NT2/D1 (cell line): ENCODE results near the gene TBC1D10A.

Experiments
- SUZ12 ChIP-seq: IDR thresholded peaks from 2 replicates; pipeline ENCODE4 v1.6.1; 2011; ENCODE audit not compliant: insufficient read length, insufficient read depth; ENCODE audit errors: extremely low read depth
- YY1 ChIP-seq: IDR thresholded peaks from 2 replicates; pipeline ENCODE4 v1.6.1; 2011; ENCODE audit not compliant: insufficient read length, insufficient read depth
- ZNF274 ChIP-seq: IDR thresholded peaks from 2 replicates; pipeline ENCODE4 v1.6.1; 2011; ENCODE audit warnings: mild to moderate bottlenecking, low read depth, low read length

DNA sequence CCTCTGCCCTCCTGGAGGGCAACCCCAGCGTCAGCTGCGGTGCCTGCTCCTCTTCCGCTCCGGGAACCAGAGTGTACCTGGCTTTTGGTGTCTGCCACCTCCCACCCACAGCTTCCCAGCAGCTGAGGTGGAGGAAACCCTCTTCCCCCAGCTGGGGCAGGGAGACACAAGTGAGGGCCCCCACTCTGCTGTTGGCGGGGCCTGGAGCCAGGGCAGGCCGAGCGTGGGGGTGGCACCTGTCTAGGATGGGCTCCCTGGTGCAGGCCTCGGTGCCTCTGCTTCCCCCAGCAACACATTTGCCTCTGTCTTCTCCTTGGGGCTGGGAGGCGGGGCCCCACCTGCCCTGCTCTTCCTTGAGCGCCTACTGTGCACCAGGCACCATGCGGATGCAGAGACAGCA is 66.5 kb downstream of the TBC1D10A start:
- TF ChIP-seq YY1 (no peak), ZNF274 (no peak), SUZ12 (no peak)
